Fibroblast of skin of back (primary cell): Measurements from ENCODE around the gene LDLRAD2.
"Not testable (repeated sequence)": the region's sequence is repeated elsewhere in the genome, so short reads cannot be mapped to it uniquely, and the experiment has no call there.

Source experiments
- DNase-seq: peaks from one replicate; pipeline ENCODE4 v3.0.0-alpha.2; 2013

The LDLRAD2 gene

GRCh38 chr1:21783679-21784603 is 28.1 kb upstream of the LDLRAD2 start:
- DNase-seq = peak; percentile 56

DNA sequence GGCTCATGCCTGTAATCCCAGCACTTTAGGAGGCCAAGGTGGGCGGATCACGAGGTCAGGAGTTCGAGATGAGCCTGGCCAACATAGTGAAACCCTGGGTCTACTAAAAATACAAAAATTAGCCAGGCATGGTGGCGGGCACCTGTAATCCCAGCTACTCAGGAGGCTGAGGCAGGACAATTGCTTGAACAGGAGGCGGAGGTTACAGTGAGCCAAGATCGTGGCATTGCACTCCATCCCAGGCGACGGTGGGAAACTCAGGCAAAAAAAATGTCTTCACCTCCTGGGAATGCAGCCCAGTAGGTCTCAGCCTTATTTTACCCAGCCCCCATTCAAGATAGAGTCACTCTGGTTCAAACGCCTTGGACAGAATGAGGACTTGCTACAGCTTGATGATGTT is 26.3 kb upstream of the LDLRAD2 start:
- DNase-seq = not testable (repeated sequence)

GRCh38 chr1:21786640-21787039 is 25.4 kb upstream of the LDLRAD2 start:
- no peak for DNase-seq

DNA sequence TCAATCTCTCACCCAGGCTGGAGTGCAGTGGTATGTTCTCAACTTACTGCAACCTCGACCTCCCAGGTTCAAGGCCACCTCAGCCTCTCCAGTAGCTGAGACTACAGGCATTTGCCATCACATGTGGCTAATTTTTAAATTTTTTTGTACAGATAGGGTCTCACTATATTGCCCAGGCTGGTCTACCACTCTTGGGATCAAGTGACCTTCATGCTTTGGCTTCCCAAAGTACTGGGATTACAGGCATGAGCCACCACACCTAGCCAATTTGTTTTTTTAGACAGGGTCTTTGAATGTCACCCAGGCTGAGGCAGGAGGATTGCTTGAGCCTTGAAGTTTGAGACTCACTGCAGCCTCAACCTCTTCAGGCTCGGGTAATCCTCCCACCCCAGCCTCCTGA is 19.0 kb upstream of the LDLRAD2 start:
- DNase-seq = no peak

DNA sequence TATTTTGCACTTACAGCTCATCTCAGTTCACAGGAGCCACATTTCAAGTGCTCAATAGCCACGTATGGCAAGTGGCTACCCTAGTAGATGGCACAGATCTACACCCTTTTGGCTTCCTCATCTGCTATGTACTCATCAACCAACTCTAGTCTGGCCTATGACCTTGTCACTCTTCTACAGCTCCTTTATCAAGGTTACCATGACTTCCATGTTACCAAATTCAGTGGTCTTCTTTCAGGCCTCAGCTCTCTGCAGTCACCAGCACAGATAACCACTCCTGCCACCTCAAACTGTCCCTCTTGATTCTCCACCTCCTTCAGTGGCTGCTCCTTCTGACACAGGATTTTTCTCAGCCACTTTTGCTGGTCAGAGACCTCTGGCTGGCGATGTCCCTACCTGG is 17.4 kb upstream of the LDLRAD2 start:
- no peak for DNase-seq

- no peak for DNase-seq
Measured at GRCh38 chr1:21795075-21795474, 17.0 kb upstream of the LDLRAD2 start.

GRCh38 chr1:21799730-21800129 is 12.3 kb upstream of the LDLRAD2 start:
- no peak for DNase-seq

DNA sequence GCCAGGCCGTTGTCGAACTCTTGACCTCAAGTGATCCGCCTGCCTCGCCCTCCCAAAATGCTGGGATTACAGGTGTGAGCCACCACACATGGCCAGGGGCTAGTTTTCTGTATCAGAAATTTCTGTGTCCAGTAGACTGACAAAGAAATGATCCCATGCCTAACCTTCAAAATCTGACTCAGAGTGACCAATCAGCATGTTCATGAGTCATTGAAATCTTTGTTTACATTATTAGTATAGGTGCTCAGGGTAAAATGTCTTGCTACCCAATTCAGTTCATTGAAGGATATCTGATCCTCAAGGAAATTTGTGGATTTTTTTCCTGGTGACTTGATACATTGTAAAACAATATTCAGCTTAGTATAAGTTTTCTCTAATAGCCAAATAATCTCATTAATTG is 11.0 kb upstream of the LDLRAD2 start:
- no peak for DNase-seq

DNA sequence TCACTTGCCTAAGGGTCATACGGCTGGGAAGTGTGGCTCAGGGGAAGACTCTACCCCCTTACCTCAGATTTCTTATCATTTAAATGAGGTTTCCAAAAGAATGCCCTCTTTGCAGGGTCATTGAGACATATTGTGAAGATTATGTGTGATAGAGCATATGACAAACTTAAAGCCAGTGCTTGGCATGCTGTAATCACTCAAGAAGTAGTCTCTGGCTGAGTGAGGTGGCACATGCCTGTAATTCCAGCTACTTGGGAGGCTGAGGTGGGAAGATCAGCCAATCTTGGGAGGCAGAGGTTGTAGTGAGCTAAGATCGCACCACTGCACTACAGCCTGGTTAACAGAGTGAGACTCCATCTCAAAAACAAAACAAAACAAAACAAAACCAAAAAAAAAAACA is 7.5 kb upstream of the LDLRAD2 start:
- peak; percentile 24 for DNase-seq

DNA sequence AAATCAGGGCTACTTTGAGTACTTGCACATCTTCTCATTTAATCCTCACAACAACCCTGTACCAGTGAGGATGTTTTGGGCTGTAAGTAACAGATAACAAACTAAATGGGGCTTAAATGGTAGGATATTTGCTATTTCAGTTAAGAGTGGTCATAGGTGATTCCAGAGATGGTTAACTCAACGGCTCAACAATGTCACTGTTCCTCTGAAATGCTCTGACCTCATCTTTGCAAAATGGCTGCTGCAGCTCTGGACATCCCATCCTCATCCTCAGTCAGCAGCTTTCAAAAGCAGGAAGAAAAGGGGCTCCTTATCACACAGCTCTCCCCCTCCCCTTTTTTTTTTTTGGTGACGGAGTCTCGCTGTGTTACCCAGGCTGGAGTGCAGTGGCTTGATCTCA is 1.5 kb downstream of the LDLRAD2 start:
- DNase-seq = no peak

GRCh38 chr1:21814241-21814918 is 2.3 kb downstream of the LDLRAD2 start:
- DNase-seq = no peak

DNA sequence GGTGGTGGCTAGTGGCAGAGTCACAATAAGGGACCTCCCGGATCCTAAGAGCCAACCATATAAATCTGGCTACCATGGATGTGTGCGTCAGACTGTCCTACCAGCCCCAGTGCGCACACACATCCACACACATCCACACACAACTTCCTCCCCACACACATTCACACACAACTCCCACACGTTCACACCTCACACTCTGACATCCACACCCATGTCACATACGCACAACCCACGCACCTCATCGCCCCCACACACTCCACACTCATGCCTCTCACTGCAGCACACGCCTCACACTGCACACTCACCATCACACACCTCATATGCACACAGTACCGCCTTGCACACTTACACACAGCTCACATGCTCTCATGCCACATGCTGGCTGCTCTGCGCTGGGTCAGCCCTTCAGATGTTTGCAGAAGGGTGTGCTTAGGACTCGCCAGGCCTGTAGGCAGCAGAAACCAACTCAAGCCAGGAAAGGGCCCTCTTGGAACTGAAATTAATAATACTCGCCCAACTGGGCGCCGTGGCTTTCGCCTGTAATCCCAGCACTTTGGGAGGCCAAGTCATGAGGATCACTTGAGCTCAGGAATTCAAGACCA is 3.0 kb downstream of the LDLRAD2 start:
- DNase-seq = no peak

DNA sequence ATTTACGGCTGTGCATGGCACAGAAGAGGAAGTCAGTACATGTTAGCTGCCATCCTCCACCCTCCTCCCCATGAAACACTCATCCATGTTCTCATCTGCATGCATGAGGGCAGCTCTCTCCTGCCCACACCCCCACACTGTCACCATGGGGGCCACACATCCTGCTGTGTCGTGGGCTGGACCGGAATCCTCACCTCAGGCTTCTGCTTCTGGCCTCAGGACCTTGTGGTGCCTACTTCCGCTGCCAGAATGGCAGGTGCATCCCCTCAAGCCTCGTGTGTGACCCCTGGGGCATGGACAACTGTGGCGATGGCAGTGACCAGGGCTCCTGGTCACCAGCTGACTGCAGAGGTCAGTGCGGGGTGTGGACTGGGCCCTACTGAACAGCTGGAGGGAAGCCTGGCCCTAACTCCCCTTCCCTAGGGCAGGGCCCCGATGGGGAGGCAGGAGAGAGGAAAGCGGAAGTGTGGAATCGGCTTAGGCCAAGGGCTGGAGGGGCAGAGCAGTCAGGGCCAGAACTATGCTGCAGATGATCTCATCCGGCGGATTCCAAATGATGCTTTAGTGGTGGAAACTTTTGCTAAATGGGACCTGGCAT is 3.8 kb downstream of the LDLRAD2 start:
- no peak for DNase-seq

DNA sequence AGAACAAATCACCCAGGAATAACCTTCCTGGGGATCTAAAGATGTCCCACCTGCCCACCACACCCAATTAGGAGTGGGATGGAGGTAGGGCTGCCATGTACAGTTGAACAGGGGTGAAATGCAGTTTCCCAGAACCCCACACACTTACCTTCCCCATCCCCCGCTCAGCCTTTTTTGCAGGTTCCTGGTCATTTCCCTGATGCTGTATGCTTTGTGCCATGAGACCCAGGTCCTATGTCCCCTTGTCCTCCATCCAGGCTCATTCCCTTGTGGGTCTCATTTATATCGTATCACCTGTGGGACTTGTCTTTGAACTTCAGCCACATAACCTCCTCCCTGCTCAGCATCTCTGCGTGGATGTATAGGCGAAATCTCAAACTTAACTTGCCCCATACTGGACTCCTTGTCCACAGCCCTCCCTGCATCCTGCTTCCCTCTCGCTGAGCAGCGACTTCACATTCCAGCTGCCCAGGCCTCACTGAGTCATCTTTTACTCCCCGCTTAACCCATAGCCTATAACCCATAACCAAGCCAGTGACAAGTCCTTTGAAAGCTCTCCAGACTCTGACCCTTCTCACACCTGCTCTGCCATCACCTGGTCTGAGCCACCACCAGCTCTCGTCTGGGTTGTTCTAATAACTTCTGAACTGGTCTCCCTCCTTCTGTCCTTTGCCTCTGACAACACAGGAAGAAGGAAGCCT is 4.7 kb downstream of the LDLRAD2 start:
- DNase-seq = peak; percentile 73

DNA sequence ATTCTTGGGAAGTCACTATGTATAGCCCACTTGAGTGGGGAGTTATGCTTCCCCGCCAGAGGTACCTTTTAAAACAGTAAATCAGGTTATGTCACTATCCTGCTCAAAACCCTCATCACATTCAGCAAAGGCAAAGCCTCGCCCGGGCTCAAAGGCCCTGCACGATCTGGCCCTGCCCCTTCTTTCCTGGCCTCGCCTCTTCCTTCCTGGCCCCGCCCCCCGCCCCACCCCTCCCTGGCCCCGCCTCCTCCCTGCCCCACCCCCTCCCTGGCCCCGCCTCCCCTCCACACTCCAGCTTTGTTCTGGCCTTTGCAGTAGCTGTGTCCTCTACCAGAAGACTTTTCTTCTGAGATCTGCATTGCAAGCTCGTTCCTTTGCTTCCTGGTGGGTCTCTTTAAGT is 6.6 kb downstream of the LDLRAD2 start:
- peak; percentile 33 for DNase-seq

DNA sequence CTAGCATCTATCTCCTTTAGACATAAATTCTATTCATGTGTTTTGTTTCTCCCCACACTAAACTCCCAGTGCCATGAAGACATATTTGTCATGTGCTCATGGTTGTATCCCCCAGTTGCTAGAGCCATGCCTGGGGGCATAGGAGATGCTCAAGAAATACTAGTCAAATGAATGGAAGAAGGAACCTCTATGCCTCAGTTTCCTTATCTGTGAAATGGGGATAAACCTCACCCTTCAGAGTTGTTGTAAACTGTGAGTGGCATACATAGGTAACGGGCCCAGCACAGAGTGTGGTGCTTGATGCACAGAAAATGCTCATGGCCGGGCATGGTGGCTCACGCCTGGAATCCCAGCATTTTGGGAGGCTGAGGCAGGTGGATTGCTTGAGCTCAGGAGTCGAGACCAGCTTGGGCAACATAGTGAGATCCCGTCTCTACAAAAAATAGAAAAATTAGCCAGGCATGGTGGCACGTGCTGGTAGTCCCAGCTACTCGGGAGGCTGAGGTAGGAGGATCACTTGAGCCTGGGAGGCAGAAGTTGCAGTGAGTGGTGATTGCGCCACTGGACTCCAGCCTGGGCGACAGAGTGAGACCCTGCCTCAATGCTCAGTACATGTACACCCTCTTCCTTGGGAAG is 8.7 kb downstream of the LDLRAD2 start:
- DNase-seq = no peak

GRCh38 chr1:21821385-21822019 is 9.4 kb downstream of the LDLRAD2 start:
- no peak for DNase-seq

GRCh38 chr1:21822349-21822748 is 10.3 kb downstream of the LDLRAD2 start:
- DNase-seq = no peak

GRCh38 chr1:21823206-21823979 is 11.3 kb downstream of the LDLRAD2 start:
- DNase-seq = no peak

DNA sequence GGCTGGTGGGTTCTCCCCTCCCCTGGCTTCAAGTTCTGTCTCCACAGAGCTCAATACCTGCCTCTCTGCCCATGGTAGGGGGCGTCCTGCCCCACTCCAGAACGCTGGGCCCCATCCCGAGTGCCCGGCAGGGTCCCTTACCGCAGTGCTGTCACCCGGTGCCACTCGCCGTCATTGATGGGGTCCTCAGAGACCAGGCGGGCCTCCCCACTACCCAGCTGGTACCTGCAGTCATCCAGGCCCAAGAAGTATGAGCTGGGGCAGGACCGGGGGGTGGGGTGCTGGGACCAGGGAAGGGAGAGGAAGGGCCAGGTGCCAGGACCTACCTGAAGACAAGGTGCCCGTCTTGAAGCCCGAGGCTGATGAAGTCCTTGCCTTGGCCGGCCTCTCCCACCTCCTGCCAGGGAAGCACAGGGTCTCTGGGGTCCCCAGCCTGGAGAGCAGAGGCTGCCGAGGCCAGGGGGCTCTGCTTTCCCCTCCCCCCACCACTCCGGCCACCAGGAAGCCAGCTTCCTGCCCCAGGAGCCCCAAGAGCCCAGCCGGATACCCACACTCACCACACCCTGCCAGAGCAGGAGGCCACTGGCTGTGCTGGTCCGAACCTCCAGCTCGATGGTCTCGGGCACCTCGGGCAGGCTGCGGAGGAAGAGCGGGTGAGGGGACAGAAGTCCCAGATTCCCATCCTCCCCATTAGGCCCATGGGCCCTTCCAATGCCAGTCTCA is 12.1 kb downstream of the LDLRAD2 start:
- no peak for DNase-seq
